GM23338 (cell line): ENCODE data around the gene COL15A1. TPM values are rescaled to one million over a fixed set of nuclear protein-coding genes. Genes with fewer than 3 reads are reported as not detected.

Source experiments
- ATAC-seq: fragments of 200-7000 bp; cut with Tn5 transposase; 3 replicates; pipeline ENCODE4 v1.9.1; 2020
- DNase-seq: peaks from one replicate; pipeline ENCODE4 v3.0.0-alpha.2; 2015; ENCODE audit warnings: low spot score
- H2AFZ ChIP-seq: fragments of 200-600 bp; sonication (generic); 2 replicates; pipeline ENCODE4 v1.8.0; 2016; ENCODE audit warnings: antibody characterized with exemption, mild to moderate bottlenecking, moderate library complexity
- H3F3A ChIP-seq: fragments of 200-600 bp; sonication (generic); replicated peaks from 2 replicates; pipeline ENCODE4 v1.8.0; 2017; ENCODE audit warnings: antibody characterized with exemption, mixed run types, low read depth
- H3K27ac ChIP-seq: fragments of 200-600 bp; sonication (generic); 2 replicates; pipeline ENCODE4 v1.6.1; 2016; ENCODE audit warnings: low read depth
- H3K27me3 ChIP-seq: fragments of 200-600 bp; sonication (generic); 2 replicates; pipeline ENCODE4 v1.8.0; 2016; ENCODE audit warnings: mild to moderate bottlenecking, mixed run types, moderate library complexity; ENCODE audit not compliant: insufficient read depth
- H3K36me3 ChIP-seq: fragments of 200-600 bp; sonication (generic); 2 replicates; pipeline ENCODE4 v1.8.0; 2016; ENCODE audit warnings: mild to moderate bottlenecking; ENCODE audit not compliant: insufficient read depth
- H3K4me1 ChIP-seq: fragments of 200-600 bp; sonication (generic); 2 replicates; pipeline ENCODE4 v1.8.0; 2016; ENCODE audit warnings: mild to moderate bottlenecking, moderate library complexity; ENCODE audit not compliant: insufficient read depth
- H3K4me2 ChIP-seq: fragments of 200-600 bp; sonication (generic); 2 replicates; pipeline ENCODE4 v1.7.1; 2017; ENCODE audit warnings: mixed run types
- H3K4me3 ChIP-seq: fragments of 200-600 bp; sonication (generic); 2 replicates; pipeline ENCODE4 v1.6.1; 2016; ENCODE audit warnings: mixed run types
- H3K79me2 ChIP-seq: fragments of 200-600 bp; sonication (generic); replicated peaks from 2 replicates; pipeline ENCODE4 v1.8.0; 2017; ENCODE audit warnings: mild to moderate bottlenecking; ENCODE audit not compliant: insufficient read depth
- H3K9me2 ChIP-seq: fragments of 200-600 bp; sonication (generic); 2 replicates; pipeline ENCODE4 v1.8.0; 2017; ENCODE audit not compliant: insufficient read depth
- H4K20me1 ChIP-seq: fragments of 200-600 bp; sonication (generic); replicated peaks from 2 replicates; pipeline ENCODE4 v1.8.0; 2017; ENCODE audit warnings: mild to moderate bottlenecking; ENCODE audit not compliant: insufficient read depth
- H3K27ac Mint-ChIP-seq: 2 replicates; pipeline ENCODE4 v1.8.0; 2020; ENCODE audit warnings: inconsistent platforms, mild to moderate bottlenecking, moderate library complexity, mixed read lengths
- H3K27me3 Mint-ChIP-seq: 3 replicates; pipeline ENCODE4 v1.8.0; 2022; ENCODE audit warnings: low read depth, mild to moderate bottlenecking, moderate library complexity, mixed read lengths, inconsistent platforms; ENCODE audit not compliant: insufficient read depth, poor library complexity
- H3K36me3 Mint-ChIP-seq: 3 replicates; pipeline ENCODE4 v1.8.0; 2021; ENCODE audit warnings: low read depth, mild to moderate bottlenecking, inconsistent platforms, moderate library complexity, mixed read lengths
- H3K4me1 Mint-ChIP-seq: 3 replicates; pipeline ENCODE4 v1.8.0; 2020; ENCODE audit warnings: mild to moderate bottlenecking, inconsistent platforms, mixed read lengths
- H3K4me3 Mint-ChIP-seq: 3 replicates; pipeline ENCODE4 v1.8.0; 2021; ENCODE audit warnings: moderate library complexity, mild to moderate bottlenecking, inconsistent platforms, mixed read lengths
- H3K9me3 Mint-ChIP-seq: 3 replicates; pipeline ENCODE4 v1.8.0; 2020; ENCODE audit warnings: moderate library complexity, mild to moderate bottlenecking, inconsistent platforms, mixed read lengths
- POLR2AphosphoS5 ChIP-seq: IDR thresholded peaks from 2 replicates; pipeline ENCODE4 v1.6.1; 2016; ENCODE audit warnings: antibody characterized with exemption, low read depth
- ZNF114 ChIP-seq: fragments of 250-450 bp; sonication (Bioruptor Pico); IDR thresholded peaks from 2 replicates; pipeline ENCODE4 v1.5.0; 2020; ENCODE audit warnings: mild to moderate bottlenecking, moderate library complexity
- polyA plus RNA-seq: library from polyadenylated mRNA; unstranded; fragments of >200 nt; fragmentation: Nextera tagmentation; extraction: Ambion mirVana; gene quantifications from 2 replicates; pipeline ENCODE4 v1.2.1, GENCODE V29; 2016
- total RNA-seq: library from RNA; depleted of rRNA; stranded (reverse); fragments of >200 nt; shearing (Covaris generic); gene quantifications from 2 replicates; pipeline ENCODE4 v1.2.3, GENCODE V29; 2014
- TF ChIP-seq, protein P1 (sequence below): fragments of 250-450 bp; sonication (Bioruptor Pico); IDR thresholded peaks from 2 replicates; pipeline ENCODE4 v1.5.0; 2020; ENCODE audit warnings: mild to moderate bottlenecking, moderate library complexity
- TF ChIP-seq, protein P2 (sequence below): IDR thresholded peaks from one replicate; pipeline ENCODE4 v1.6.1; 2018; ENCODE audit warnings: antibody characterized with exemption; ENCODE audit not compliant: unreplicated experiment

Gene COL15A1
- total and polyA plus RNA-seq, 2 experiments from 2014 or later: 0.17 to 0.18 TPM

DNA sequence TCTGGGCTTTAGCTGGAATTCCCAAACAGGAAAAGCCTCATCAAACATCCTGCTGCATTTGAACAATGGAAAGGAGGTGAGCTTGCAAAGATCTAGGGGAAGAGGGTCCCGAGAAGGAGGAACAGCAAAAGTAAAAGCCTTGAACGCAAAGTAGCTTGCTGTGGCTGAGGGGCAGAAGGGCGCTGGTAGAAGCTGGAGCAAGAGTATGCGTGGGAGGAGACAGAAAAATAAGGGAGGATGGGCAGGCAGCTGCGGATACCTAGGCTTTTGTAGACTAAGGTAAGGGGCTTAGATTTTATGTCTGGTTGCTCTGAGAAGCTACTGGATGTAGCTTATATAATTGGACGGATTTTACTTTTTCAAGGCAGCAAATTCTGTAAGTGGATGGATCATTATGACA is 139.3 kb downstream of the COL15A1 start (continued):
- TF ChIP-seq, protein P1, sequence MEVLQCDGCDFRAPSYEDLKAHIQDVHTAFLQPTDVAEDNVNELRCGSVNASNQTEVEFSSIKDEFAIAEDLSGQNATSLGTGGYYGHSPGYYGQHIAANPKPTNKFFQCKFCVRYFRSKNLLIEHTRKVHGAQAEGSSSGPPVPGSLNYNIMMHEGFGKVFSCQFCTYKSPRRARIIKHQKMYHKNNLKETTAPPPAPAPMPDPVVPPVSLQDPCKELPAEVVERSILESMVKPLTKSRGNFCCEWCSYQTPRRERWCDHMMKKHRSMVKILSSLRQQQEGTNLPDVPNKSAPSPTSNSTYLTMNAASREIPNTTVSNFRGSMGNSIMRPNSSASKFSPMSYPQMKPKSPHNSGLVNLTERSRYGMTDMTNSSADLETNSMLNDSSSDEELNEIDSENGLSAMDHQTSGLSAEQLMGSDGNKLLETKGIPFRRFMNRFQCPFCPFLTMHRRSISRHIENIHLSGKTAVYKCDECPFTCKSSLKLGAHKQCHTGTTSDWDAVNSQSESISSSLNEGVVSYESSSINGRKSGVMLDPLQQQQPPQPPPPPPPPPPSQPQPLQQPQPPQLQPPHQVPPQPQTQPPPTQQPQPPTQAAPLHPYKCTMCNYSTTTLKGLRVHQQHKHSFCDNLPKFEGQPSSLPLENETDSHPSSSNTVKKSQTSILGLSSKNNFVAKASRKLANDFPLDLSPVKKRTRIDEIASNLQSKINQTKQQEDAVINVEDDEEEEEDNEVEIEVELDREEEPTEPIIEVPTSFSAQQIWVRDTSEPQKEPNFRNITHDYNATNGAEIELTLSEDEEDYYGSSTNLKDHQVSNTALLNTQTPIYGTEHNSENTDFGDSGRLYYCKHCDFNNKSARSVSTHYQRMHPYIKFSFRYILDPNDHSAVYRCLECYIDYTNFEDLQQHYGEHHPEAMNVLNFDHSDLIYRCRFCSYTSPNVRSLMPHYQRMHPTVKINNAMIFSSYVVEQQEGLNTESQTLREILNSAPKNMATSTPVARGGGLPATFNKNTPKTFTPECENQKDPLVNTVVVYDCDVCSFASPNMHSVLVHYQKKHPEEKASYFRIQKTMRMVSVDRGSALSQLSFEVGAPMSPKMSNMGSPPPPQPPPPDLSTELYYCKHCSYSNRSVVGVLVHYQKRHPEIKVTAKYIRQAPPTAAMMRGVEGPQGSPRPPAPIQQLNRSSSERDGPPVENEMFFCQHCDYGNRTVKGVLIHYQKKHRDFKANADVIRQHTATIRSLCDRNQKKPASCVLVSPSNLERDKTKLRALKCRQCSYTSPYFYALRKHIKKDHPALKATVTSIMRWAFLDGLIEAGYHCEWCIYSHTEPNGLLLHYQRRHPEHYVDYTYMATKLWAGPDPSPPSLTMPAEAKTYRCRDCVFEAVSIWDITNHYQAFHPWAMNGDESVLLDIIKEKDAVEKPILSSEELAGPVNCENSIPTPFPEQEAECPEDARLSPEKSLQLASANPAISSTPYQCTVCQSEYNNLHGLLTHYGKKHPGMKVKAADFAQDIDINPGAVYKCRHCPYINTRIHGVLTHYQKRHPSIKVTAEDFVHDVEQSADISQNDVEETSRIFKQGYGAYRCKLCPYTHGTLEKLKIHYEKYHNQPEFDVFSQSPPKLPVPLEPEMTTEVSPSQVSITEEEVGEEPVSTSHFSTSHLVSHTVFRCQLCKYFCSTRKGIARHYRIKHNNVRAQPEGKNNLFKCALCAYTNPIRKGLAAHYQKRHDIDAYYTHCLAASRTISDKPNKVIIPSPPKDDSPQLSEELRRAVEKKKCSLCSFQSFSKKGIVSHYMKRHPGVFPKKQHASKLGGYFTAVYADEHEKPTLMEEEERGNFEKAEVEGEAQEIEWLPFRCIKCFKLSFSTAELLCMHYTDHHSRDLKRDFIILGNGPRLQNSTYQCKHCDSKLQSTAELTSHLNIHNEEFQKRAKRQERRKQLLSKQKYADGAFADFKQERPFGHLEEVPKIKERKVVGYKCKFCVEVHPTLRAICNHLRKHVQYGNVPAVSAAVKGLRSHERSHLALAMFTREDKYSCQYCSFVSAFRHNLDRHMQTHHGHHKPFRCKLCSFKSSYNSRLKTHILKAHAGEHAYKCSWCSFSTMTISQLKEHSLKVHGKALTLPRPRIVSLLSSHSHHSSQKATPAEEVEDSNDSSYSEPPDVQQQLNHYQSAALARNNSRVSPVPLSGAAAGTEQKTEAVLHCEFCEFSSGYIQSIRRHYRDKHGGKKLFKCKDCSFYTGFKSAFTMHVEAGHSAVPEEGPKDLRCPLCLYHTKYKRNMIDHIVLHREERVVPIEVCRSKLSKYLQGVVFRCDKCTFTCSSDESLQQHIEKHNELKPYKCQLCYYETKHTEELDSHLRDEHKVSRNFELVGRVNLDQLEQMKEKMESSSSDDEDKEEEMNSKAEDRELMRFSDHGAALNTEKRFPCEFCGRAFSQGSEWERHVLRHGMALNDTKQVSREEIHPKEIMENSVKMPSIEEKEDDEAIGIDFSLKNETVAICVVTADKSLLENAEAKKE: no peak
- TF ChIP-seq ZNF114 (CRISPR knock-in tag): no peak

- Histone ChIP-seq H3K4me1 (no peaks in the 10 kb centered on the region), H4K20me1 (no peaks in the 10 kb centered on the region), H3K9me2 (peaks cover 17% of the 10 kb centered on the region), H2AFZ (0 out of 2 replicates have a peak overlapping the region, but pooled peaks have one; percentile 43), H3K4me2 (no peak overlapping the region), H3K27me3 (no peaks in the 10 kb centered on the region), H3K79me2 (no peaks in the 10 kb centered on the region), H3F3A (no peaks in the 10 kb centered on the region), H3K27ac (no peak overlapping the region), H3K4me3 (no peak overlapping the region), H3K36me3 (0 out of 2 replicates have a peak, but pooled peaks cover 3% of the 10 kb centered on the region)
- Mint-ChIP-seq H3K27me3 (peaks cover 5% of the 10 kb centered on the region), H3K4me1 (no peaks in the 10 kb centered on the region; the same call in 2 of the 3 replicates), H3K9me3 (peaks cover 26% of the 10 kb centered on the region), H3K4me3 (no peak overlapping the region), H3K27ac (no peak overlapping the region), H3K36me3 (0 out of 3 replicates have a peak, but pooled peaks cover 3% of the 10 kb centered on the region)
- TF ChIP-seq, protein P2, sequence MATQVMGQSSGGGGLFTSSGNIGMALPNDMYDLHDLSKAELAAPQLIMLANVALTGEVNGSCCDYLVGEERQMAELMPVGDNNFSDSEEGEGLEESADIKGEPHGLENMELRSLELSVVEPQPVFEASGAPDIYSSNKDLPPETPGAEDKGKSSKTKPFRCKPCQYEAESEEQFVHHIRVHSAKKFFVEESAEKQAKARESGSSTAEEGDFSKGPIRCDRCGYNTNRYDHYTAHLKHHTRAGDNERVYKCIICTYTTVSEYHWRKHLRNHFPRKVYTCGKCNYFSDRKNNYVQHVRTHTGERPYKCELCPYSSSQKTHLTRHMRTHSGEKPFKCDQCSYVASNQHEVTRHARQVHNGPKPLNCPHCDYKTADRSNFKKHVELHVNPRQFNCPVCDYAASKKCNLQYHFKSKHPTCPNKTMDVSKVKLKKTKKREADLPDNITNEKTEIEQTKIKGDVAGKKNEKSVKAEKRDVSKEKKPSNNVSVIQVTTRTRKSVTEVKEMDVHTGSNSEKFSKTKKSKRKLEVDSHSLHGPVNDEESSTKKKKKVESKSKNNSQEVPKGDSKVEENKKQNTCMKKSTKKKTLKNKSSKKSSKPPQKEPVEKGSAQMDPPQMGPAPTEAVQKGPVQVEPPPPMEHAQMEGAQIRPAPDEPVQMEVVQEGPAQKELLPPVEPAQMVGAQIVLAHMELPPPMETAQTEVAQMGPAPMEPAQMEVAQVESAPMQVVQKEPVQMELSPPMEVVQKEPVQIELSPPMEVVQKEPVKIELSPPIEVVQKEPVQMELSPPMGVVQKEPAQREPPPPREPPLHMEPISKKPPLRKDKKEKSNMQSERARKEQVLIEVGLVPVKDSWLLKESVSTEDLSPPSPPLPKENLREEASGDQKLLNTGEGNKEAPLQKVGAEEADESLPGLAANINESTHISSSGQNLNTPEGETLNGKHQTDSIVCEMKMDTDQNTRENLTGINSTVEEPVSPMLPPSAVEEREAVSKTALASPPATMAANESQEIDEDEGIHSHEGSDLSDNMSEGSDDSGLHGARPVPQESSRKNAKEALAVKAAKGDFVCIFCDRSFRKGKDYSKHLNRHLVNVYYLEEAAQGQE: no peak
- no peak for TF ChIP-seq POLR2AphosphoS5
- DNase-seq: no peak
- no peak for ATAC-seq
These were observed 142.5 kb downstream of the COL15A1 start for GRCh38 chr9:99085949-99086948.
